NCI-H1436 (cell line): ENCODE measurements around the gene LALBA.
"Not testable (repeated sequence)": the region's sequence is repeated elsewhere in the genome, so short reads cannot be mapped to it uniquely, and the experiment has no call there.

Experiments
- DNase-seq: peaks from one replicate; lab custom pipeline; 2025; lab: John Stamatoyannopoulos, UW

LALBA gene

DNA sequence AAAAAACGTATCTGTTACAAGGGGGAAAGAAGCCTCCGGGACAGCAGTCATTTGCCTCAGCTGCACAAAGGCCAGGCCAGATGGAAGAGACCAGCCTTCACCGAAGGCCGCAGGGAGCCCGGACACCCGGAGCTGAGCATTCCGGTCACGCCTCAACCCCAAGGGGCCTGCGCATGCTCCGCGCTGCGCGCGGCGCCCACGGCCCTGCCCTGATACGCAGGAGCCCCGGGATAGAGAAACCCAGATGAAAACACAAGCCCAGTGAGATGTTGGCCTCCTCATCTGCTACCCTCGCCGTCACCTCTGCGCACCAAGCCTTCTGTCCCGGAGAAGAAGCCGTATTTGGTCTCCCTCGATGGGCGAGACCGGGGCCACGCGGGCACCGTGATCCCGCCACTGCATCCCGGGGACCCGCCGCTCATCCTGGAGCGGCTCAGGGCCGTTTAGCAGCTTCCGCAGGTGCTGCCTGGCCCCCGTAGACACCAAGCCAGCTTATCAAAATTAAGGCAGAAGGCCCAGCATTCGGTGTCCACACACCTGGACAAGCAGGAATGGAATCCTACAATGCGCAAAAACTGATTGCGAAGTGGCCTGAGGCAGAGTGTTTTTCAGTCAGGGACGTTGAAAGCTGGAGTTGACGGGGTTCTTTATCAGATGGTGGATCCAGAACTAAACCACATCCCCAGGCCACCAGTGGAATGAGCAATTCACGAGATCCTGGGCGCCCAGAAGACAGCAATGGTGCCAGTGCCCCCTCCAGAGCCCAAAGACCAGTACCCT is 41.8 kb downstream of the LALBA start:
- DNase-seq = no peak

- no peak for DNase-seq
Measured at GRCh38 chr12:48525332-48525731, 44.5 kb downstream of the LALBA start, which contains the start of gene OR8S1. OR8S1 (plus strand) TSS chr12:48525632; CDS start chr12:48525632, 0 bp downstream.

GRCh38 chr12:48520381-48520780 is 49.5 kb downstream of the LALBA start:
- not testable (repeated sequence) for DNase-seq
